Testis (tissue), 3 donors: ENCODE data around the gene TNFRSF21. TPM values are rescaled to one million over a fixed set of nuclear protein-coding genes. Genes with fewer than 3 reads are reported as not detected.

Experiments
- DNase-seq: peaks from one replicate; pipeline ENCODE4 v3.0.0-alpha.2; 2019
- H3K27ac ChIP-seq, 2 donors: fragments of 200-600 bp; sonication (generic); one replicate each; pipeline ENCODE4 v1.5.1; 2019
- H3K27me3 ChIP-seq: fragments of 200-600 bp; sonication (generic); one replicate; pipeline ENCODE4 v1.5.1; 2019
- H3K36me3 ChIP-seq: fragments of 200-600 bp; sonication (generic); one replicate; pipeline ENCODE4 v1.5.1; 2017; ENCODE audit warnings: low read depth; ENCODE audit errors: missing control alignments
- H3K4me1 ChIP-seq: fragments of 200-600 bp; sonication (generic); one replicate; pipeline ENCODE4 v1.5.1; 2019
- H3K4me3 ChIP-seq, 2 donors: fragments of 200-600 bp; sonication (generic); one replicate each; pipeline ENCODE4 v1.5.1; 2017 to 2019
- H3K9me3 ChIP-seq: fragments of 200-600 bp; sonication (generic); one replicate; pipeline ENCODE4 v1.5.1; 2017
- POLR2A ChIP-seq: fragments of 450-650 bp; IDR thresholded peaks from one replicate; pipeline ENCODE4 v1.6.1; 2017; ENCODE audit warnings: antibody characterized with exemption, mild to moderate bottlenecking, moderate library complexity
- WGBS, 2 donors: methylation state at CpG; one replicate each; pipeline ENCODE4 v1.1.5; 2018; 5-methylcytosine and 5-hydroxymethylcytosine counted together
- intact Hi-C: fragments of 100-400 bp; cut with DNase I; formaldehyde crosslinking; loops from one replicate; pipeline ENCODE4 v1.15.1; 2023; ENCODE audit warnings: low total_unique reads
- polyA plus RNA-seq: library from polyadenylated mRNA; stranded (reverse); fragments of 350-450 nt; fragmentation: Illumina TruSeq; extraction: RNeasy Lipid Tissue Mini Kit (QIAGEN cat#74804); gene quantifications from one replicate; pipeline ENCODE4 v1.2.3, GENCODE V29; 2014; ENCODE audit warnings: low read depth, low replicate concordance; ENCODE audit not compliant: insufficient read depth
- total RNA-seq, 2 donors: library from RNA; depleted of rRNA; stranded (reverse); fragments of >200 nt; gene quantifications; one replicate each; pipeline ENCODE4 v1.2.3, GENCODE V29; 2016
- TF ChIP-seq, protein P1 (sequence below), 3 experiments: fragments of 450-650 bp in 2 of 3; fragments of 200-600 bp in 1 of 3; sonication (generic) in 1 of 3; IDR thresholded peaks; one replicate each; pipeline ENCODE4 v1.5.1; 2016 to 2019; ENCODE audit warnings: antibody characterized with exemption in 3 of 3, mild to moderate bottlenecking in 2 of 3, moderate library complexity in 1 of 3

TNFRSF21 gene
- total and polyA plus RNA-seq, 3 donors from 2014 or later: 11.0 to 19.3 (median 17.1) TPM

DNA sequence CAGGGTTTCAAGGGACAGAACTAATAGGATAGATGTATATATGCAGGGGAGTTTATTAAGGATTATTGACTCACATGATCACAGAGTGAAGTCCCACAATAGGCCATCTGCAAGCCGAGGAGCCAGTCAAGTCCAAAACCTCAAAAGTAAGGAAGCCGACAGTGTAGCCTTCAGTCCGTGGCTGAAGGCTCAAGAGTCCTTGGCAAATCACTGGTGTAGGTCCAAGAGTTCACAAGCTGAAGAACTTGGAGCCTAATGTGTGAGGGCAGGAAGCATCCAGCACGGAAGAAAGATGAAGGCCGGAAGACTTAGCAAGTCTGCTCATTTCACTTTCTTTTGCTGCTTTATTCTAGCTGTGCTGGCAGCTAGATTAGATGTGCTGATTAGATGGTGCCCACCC is 128.0 kb downstream of the TNFRSF21 start:
- intact Hi-C loops: no loop called here
- Histone ChIP-seq H3K36me3 (no peaks in the 10 kb centered on the region), H3K4me3 (no peak overlapping the region), H3K4me1 (no peaks in the 10 kb centered on the region), H3K27me3 (no peaks in the 10 kb centered on the region), H3K9me3 (no peaks in the 10 kb centered on the region), H3K27ac (no peak overlapping the region)
- TF ChIP-seq, protein P1, sequence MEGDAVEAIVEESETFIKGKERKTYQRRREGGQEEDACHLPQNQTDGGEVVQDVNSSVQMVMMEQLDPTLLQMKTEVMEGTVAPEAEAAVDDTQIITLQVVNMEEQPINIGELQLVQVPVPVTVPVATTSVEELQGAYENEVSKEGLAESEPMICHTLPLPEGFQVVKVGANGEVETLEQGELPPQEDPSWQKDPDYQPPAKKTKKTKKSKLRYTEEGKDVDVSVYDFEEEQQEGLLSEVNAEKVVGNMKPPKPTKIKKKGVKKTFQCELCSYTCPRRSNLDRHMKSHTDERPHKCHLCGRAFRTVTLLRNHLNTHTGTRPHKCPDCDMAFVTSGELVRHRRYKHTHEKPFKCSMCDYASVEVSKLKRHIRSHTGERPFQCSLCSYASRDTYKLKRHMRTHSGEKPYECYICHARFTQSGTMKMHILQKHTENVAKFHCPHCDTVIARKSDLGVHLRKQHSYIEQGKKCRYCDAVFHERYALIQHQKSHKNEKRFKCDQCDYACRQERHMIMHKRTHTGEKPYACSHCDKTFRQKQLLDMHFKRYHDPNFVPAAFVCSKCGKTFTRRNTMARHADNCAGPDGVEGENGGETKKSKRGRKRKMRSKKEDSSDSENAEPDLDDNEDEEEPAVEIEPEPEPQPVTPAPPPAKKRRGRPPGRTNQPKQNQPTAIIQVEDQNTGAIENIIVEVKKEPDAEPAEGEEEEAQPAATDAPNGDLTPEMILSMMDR (IDR thresholded peaks at IDR 0.05): no peak
- no peak for TF ChIP-seq POLR2A
- DNase-seq: no peak
- WGBS, 2 donors: 87 to 93% methylated on average over 5 of the region's 5 CpGs

Other genes with a start within 250 kb of the TNFRSF21 start
- 10 to 100 TPM; 33.5 to 35.7 TPM for gene CD2AP, start 167.9 kb upstream of the TNFRSF21 start, total RNA-seq
- gene CD2AP, start 167.9 kb upstream of the TNFRSF21 start, polyA plus RNA-seq: 10.4 TPM